Stimulated activated naive CD8-positive, alpha-beta T cell treated with anti-CD3 and anti-CD28 coated beads, Interleukin-15, Interleukin-2, amounts not matched to agents 100 U/mL and 50 U/mL, for 24 hours (primary cell): Measurements from ENCODE around the gene IRF2BPL.

Experiments
- ATAC-seq: fragments of 150-1000 bp; cut with Tn5 transposase; one replicate; pipeline ENCODE4 v1.10.0; 2021
- DNase-seq: peaks from one replicate; pipeline ENCODE4 v3.0.0; 2021

Gene IRF2BPL

GRCh38 chr14:77053046-77053841 lies 24.7 kb upstream of the IRF2BPL start:
- DNase-seq (peak; percentile 87), ATAC-seq (peak; percentile 90)

DNA sequence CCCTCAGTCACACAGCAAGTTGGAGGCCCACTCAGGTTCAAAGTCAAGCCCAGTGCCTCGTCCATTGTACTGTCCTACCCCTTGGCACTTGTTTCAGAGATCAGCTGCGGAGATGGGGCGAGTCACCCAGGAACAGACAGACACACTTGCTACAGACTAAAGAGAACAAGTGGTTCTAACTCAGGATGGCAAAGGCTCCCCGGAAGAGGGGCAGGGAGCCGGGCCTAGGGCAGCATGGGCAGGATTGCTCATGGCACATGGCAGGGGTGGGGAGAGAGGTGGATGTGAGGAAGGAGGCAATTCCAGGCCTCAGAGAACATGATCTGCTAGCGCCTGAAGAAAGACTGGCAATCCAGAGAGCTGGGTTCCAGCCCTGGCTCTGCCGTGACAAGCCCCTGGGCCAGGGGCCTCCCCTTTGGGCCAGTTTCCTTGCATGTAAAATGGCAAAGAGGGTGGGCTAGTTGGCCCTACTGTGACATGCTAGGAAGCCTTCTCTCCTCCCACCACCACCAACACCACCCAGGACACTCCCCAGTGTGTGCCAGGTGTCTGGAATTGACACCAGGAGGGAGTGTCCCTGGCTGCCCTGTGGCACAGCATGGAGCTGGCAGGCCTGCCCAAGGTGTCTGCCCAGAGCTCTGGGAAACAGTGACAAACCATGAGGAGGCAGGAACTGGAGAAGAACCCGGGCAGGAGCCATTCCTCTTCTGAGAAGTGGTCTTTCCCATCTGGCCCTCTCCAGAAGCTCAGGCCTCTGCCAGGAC lies 24.0 kb upstream of the IRF2BPL start:
- no peak for DNase-seq
- peak; percentile 24 for ATAC-seq

- no peak for DNase-seq
- ATAC-seq = no peak
Observed at GRCh38 chr14:77051116-77051515, 22.6 kb upstream of the IRF2BPL start.

DNA sequence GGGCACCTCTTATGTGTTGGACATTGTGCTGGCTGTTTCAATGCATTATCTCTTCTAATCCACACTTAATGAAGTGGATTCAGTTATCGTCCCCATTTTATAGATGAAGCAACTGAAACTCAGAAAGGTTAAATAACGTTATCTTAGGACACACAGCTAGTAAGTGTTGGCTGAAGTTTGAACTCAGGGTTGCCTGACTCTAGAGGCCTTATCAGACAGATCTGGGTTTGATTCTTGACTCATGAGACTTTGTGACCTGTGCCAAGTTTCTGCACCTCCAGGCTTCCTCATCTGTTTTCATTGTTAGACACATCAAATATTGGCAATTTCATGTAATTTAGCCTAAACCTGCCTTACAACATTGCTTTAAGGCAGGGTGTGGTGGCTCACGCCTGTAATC lies 18.2 kb upstream of the IRF2BPL start:
- DNase-seq (no peak), ATAC-seq (no peak)

DNA sequence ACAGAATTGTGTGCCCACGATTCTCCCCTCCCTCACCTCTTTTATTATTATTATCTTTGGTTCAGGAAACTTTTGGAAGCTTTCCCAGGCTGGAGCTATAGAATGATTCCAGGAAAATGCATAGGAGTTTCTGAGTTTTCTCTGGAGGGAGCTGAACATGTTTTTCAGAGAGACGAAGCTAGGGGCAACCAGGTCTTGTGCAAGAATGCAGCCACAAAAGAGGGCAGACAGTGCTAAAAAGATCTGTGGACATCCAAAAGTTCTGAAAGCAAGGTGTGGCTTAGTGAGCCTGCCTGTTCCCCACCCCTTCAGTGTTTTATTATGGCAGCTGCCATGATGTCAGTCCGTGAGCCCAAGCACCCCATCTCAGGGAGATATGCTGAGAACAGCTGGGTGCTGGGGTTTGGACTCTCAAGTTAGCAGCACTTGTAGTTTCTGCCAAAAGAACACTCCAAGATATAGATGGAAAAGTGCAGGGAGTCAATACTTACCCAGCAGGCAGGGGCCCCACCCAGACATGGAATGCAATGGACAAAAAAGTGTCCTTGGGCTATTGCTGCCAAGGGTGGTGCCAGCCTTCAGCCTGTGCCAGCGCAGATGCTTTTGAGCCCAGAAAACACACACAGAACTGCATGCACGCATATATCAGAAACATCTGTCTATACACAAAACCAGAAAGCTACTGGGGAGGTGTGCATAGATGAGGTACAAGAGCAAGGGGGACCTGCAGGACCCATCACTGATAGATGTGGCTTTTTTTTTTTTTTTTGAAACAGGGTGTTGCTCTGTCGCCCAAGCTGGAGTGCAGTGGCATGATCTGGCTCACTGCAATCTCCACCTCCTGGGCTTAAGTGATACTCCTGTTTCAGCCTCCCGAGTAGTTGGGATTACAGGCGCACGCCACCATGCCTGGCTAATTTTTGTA lies 17.0 kb upstream of the IRF2BPL start:
- DNase-seq (no peak), ATAC-seq (no peak)

DNA sequence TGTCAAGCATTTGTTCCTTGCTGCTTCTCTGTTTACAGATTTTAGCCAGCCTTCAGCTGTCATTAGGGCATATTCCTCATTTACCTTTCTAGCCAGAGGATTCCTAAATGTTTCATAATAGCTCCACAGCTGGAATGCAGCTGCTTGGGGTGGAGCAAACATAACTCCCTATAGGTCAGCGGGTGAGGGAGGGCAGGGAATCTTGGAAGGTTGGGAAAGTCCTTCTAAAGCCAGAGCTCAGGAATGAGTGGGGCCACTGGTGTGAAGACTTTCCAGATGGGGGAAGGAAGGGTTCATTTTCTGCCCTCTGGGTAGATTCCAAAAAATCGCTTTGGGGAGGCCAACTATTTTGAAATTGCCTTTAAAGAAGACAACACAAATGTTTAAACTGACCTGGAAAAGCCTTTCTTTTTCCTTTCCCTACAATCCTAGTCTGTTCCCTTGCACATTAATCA lies 16.3 kb upstream of the IRF2BPL start:
- DNase-seq = no peak
- ATAC-seq = no peak

DNA sequence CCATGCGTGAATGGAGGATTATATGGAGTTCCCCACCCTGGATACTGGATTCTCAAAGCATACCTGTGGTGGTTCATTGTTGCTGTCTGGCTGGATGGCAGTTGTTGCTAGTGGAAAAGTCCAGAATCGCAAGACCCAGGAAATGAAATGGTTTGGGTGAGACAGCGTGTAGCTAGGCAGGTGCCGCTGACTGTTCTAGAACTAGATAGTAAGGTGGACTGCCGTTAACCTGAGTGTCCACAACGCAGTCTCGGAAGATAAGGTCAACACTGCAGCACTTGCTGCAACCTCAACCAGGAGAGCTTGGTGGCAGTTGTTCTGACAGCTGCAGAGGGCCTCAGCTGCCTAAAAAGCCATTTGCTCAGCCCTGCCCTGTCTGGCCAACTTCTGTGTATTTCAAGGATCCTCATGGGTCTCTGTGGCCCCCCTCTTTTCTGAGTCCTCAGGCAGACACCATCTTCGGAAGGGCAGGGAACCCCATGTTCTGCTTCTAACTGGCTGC lies 15.5 kb upstream of the IRF2BPL start:
- ATAC-seq = no peak

DNA sequence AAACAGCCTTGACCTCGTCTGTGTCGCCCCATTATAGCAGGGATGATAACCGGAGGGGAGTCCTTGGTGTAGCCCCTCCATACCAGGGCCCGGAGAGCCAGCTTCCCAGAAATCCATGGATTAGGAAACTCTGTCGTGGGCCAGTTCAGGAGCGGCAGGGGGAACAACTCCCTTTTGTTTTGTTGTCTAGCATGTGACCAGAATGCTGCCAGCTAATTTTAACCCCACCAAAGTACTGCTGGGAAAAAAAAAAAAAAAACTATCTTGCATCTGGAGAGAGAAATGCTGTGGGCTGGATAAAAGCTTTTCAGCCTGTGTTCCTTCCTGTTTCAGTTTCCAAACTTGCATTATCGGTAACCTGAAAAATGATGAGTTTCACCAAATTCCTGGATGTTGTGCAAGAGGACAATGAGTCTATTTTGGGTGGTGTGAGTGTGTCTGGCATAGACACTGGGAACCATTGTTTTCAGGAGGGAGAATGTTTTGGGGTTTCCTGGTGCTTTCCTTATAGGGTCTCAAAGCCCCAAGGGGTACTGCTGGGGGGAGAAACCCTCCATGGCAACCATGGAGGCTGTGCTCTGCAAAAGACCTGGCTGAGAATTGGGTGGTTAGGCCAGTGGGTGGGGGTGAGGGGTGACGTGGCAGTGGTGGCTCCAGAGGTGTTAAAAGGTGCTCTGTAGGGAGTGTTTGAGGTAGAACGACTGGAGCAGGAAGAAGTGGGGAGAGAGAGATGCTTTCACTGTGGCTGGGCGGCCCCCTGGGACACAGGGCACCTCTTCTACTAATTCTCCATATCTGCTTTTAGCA lies 14.9 kb upstream of the IRF2BPL start:
- DNase-seq (peak; percentile 73), ATAC-seq (peak; percentile 53)

More for the DNA sequence above, 15.5 kb upstream of the IRF2BPL start:
- no peak for DNase-seq

- ATAC-seq (no peak), DNase-seq (no peak)
Observed at GRCh38 chr14:77041881-77042545, 13.5 kb upstream of the IRF2BPL start.

DNA sequence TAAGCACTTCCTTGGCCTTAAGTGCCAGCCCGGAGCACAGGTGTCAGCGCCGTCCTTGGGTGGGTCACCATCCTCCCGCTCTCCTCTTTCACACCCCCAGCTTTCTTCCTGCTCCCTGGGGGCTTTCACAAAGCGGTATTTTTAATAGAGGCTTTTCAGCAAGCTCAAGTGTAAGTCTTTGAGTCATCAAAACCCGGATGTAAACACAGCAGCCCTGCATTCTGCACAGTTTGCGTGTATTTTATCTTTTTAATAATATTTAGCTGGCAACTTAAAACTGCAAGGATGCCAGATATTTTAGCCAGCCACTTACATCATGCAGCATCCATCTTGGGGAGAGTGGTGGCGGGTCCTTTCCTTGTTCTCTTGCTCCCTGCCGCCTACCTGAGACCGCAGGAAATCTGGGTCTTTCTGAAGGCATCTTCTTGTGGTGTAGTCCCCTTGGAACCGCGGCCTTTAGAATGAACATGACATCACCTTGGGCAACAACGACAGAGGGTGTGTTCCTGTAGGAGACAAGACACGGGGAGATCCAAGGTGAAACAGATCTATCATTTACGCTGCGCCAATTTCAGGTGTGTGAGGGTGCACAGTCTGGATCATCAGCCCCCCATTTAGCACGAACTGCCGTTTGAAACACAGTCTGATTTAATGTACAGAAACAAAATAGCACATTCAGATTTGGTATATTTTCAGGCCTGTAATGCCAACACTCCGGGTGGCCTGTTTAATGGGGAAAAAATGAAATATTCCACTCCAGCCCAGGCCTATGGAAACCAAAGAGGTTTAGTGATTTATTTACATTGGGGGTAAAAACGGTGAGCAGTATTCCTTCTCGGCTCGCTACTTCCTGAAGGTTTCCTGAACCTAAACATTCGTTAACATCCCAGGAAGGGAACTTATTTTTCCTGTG lies 12.5 kb upstream of the IRF2BPL start:
- DNase-seq = peak; percentile 63
- peak; percentile 48 for ATAC-seq

GRCh38 chr14:77040059-77040740 lies 11.7 kb upstream of the IRF2BPL start:
- DNase-seq = peak; percentile 96
- peak; percentile 62 for ATAC-seq

GRCh38 chr14:77039285-77040058 lies 11.0 kb upstream of the IRF2BPL start:
- ATAC-seq (no peak), DNase-seq (no peak)

DNA sequence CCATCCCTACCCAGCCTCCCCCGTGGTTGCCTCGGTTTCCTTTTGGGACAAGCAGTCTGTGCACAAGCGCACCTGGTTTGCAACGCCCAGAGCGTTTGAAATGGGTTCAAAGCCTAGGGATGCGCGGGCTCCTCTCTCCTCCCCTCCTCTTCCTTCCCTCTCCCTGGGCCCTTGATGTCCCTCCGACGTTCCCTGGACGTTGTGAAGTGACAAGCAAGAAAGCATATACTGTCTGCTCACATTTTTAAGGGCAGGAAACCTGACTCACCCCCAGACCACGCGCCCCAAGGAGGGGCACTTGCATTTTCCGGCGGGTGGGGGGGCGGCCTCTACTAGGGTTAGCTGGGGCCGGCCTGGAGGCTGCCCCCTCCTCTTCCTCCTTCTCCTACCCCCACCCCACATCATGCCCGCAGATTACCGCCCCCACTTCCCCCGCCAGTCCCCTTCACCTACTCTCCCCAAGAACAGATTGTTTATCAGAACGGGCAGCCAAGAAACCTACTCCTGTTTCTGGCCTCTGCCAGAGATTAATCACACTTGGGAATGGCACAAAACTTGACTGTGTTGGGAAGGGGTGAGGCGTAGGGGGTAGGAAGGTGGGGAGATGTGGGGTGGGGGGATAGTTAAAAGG lies 9.5 kb upstream of the IRF2BPL start:
- no peak for ATAC-seq
- peak; percentile 77 for DNase-seq

DNA sequence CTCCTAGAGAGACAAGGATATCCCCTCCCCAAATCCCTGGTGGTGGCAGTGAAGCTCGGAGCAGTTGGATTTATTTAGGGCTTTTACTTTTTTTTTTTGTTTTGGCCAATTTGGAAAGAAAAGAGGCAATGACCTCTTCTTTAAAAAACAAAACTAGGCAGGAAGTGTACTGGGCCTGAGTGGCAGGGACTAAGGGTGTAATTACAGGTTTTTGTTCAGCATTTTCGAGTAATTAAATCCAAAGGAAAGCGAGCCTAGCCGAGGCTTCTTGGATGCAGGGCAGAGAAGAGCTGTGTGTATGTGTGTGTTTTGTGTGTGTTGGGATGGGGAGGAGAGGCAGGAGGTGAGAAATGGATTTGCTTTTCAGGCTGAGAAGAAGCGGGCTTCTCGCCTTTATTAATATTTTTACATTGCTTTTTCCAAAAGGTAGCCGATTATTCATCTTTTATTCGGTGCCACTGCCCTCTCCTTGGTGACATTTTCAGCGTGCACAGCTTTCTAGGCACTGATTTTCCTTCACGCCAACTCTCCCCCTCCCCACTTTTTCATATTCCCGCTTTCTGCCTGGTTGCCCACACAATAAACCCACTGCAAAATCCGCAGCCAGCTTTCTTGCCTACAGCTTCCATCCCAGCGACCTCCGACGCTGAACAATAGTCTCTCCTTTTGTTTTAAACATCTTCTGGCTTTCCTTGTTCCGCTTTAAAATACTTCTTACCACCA lies 8.9 kb upstream of the IRF2BPL start:
- ATAC-seq = no peak

GRCh38 chr14:77036484-77037214 lies 8.1 kb upstream of the IRF2BPL start:
- ATAC-seq (no peak), DNase-seq (no peak)

More for the DNA sequence above, 8.9 kb upstream of the IRF2BPL start:
- no peak for DNase-seq

GRCh38 chr14:77035267-77035666 lies 6.8 kb upstream of the IRF2BPL start:
- ATAC-seq (no peak), DNase-seq (no peak)
